ENCODE results near the gene EAF1.
A peak's percentile ranks its signal among the peaks of the same experiment; 100 is the strongest.

EAF1 gene

DNA sequence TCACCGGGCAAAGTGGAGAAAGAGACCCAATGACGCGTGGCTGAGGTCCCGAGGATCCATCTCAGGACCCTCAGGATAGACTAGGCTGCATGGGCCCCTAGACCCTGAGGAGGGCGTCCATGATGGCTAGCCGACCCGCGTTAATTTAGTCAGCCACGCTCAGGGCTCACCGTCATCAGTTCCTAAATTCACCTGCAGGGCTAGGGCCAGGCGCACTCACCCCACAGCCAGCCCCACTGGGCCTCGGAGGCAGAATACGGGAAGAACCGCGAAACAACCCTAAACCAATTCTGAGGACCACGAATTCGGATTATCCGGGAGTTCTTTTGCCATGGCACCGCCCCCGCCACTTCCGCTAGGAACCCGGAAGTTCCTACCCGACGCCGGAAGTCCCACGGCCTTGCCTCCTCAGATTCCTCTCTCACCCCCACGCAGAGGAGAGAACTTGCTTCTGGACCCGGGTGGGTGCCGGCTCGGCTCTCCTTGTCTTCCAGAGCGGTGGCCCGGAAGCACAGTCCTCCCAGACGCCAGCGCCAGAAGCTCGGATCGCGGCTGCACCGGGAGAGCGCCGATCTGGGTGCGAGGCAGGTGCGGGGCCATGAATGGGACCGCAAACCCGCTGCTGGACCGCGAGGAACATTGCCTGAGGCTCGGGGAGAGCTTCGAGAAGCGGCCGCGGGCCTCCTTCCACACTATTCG, at the start of gene EAF1, which contains the start of gene METTL6:
Gene EAF1, plus strand, starts transcription at position 417 of the 699 bp plus-strand sequence. Its CDS starts 182 bp downstream, at position 599.
Gene METTL6, minus strand, starts transcription at position 363 of the 699 bp plus-strand sequence. CDS start 1,033 bp downstream, outside the sequence.
- H3K4me1 ChIP-seq (ENCODE audit: control insufficient read depth, insufficient read depth, low read length): 0 out of 2 replicates have a peak, but pooled peaks cover 5% of the 10 kb centered on the region
- CTCF ChIA-PET: interaction anchor here (0.6 to 1.0 kb wide), 3 partner anchors 24 to 863 kb away, joined by 3 to 4 read pairs (median 3); no protein-coding TSS in a partner anchor
- peak within 1 kb of the TSS; percentile 73; the same call in 1 of the 2 replicates for H3K27ac ChIP-seq (ENCODE audit: extremely low read depth, low read depth, low read length)
- peaks cover 27 to 50% of the 10 kb centered on the region in 2 experiments for H3K36me3 ChIP-seq (ENCODE audit: control insufficient read depth in 2 of 2, insufficient read depth in 1 of 2, low read length in 2 of 2)
- no peaks in the 10 kb centered on the region for H3K9me3 ChIP-seq (ENCODE audit: control insufficient read depth, insufficient read depth, low read depth, low read length)
- POLR2A ChIA-PET: interaction anchor here (0.5 kb wide), 1 partner anchor 106 kb away, joined by 4 read pairs; no protein-coding TSS in a partner anchor
- H3K4me3 ChIP-seq (ENCODE audit: low read depth, low read length): peak within 1 kb of the TSS; percentile 74
- TF ChIP-seq ZNF335 (tag by site-specific recombination; conservative IDR thresholded peaks at IDR 0.05): peak; percentile 93
- TF ChIP-seq GLIS2 (tag by site-specific recombination; IDR thresholded peaks at IDR 0.05): peak; percentile 68
- TF ChIP-seq EGR2 (tag by site-specific recombination; IDR thresholded peaks at IDR 0.05; ENCODE audit: low read depth): peak; percentile 79; the same call in 1 of the 2 replicates
- TF ChIP-seq ZBTB48 (tag by site-specific recombination; IDR thresholded peaks at IDR 0.05): peak; percentile 70; the same call in 1 of the 2 replicates
- TF ChIP-seq, protein P1, sequence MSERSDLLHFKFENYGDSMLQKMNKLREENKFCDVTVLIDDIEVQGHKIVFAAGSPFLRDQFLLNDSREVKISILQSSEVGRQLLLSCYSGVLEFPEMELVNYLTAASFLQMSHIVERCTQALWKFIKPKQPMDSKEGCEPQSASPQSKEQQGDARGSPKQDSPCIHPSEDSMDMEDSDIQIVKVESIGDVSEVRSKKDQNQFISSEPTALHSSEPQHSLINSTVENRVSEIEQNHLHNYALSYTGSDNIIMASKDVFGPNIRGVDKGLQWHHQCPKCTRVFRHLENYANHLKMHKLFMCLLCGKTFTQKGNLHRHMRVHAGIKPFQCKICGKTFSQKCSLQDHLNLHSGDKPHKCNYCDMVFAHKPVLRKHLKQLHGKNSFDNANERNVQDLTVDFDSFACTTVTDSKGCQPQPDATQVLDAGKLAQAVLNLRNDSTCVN (tag by site-specific recombination; optimal IDR thresholded peaks at IDR 0.05): peak; percentile 35
- no peak for TF ChIP-seq ZNF366 (tag by site-specific recombination; conservative IDR thresholded peaks at IDR 0.05)
- TF ChIP-seq, protein P2, sequence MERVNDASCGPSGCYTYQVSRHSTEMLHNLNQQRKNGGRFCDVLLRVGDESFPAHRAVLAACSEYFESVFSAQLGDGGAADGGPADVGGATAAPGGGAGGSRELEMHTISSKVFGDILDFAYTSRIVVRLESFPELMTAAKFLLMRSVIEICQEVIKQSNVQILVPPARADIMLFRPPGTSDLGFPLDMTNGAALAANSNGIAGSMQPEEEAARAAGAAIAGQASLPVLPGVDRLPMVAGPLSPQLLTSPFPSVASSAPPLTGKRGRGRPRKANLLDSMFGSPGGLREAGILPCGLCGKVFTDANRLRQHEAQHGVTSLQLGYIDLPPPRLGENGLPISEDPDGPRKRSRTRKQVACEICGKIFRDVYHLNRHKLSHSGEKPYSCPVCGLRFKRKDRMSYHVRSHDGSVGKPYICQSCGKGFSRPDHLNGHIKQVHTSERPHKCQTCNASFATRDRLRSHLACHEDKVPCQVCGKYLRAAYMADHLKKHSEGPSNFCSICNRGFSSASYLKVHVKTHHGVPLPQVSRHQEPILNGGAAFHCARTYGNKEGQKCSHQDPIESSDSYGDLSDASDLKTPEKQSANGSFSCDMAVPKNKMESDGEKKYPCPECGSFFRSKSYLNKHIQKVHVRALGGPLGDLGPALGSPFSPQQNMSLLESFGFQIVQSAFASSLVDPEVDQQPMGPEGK (tag by site-specific recombination; IDR thresholded peaks at IDR 0.05): 0 out of 2 replicates have a peak, but pooled peaks have one; percentile 24
- TF ChIP-seq ZNF341 (tag by site-specific recombination; IDR thresholded peaks at IDR 0.05; ENCODE audit: low read depth): peak; percentile 63; the same call in 1 of the 2 replicates
- peak; percentile 58 for TF ChIP-seq ZXDB (tag by site-specific recombination; IDR thresholded peaks at IDR 0.05)
- peak; percentile 60 for TF ChIP-seq KLF9 (tag by site-specific recombination; IDR thresholded peaks at IDR 0.05; ENCODE audit: low read depth)
- TF ChIP-seq, protein P3, sequence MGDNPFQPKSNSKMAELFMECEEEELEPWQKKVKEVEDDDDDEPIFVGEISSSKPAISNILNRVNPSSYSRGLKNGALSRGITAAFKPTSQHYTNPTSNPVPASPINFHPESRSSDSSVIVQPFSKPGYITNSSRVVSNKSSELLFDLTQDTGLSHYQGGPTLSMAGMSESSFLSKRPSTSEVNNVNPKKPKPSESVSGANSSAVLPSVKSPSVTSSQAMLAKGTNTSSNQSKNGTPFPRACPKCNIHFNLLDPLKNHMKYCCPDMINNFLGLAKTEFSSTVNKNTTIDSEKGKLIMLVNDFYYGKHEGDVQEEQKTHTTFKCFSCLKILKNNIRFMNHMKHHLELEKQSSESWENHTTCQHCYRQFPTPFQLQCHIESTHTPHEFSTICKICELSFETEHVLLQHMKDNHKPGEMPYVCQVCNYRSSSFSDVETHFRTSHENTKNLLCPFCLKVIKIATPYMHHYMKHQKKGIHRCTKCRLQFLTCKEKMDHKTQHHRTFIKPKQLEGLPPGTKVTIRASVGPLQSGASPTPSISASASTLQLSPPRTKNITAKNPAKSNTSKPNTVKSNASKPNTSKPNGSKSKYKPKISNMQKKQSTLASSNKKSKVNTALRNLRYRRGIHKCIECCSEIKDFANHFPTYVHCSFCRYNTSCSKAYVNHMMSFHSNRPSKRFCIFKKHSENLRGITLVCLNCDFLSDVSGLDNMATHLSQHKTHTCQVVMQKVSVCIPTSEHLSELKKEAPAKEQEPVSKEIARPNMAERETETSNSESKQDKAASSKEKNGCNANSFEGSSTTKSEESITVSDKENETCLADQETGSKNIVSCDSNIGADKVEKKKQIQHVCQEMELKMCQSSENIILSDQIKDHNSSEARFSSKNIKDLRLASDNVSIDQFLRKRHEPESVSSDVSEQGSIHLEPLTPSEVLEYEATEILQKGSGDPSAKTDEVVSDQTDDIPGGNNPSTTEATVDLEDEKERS (tag by site-specific recombination; IDR thresholded peaks at IDR 0.05): 0 out of 2 replicates have a peak, but pooled peaks have one; percentile 51
- TF ChIP-seq ZNF660 (tag by site-specific recombination; IDR thresholded peaks at IDR 0.05): 0 out of 2 replicates have a peak, but pooled peaks have one; percentile 28
- TF ChIP-seq, protein P4, sequence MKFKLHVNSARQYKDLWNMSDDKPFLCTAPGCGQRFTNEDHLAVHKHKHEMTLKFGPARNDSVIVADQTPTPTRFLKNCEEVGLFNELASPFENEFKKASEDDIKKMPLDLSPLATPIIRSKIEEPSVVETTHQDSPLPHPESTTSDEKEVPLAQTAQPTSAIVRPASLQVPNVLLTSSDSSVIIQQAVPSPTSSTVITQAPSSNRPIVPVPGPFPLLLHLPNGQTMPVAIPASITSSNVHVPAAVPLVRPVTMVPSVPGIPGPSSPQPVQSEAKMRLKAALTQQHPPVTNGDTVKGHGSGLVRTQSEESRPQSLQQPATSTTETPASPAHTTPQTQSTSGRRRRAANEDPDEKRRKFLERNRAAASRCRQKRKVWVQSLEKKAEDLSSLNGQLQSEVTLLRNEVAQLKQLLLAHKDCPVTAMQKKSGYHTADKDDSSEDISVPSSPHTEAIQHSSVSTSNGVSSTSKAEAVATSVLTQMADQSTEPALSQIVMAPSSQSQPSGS (tag by site-specific recombination; IDR thresholded peaks at IDR 0.05; ENCODE audit: low read depth): 0 out of 2 replicates have a peak, but pooled peaks have one; percentile 1
- TF ChIP-seq, protein P5, sequence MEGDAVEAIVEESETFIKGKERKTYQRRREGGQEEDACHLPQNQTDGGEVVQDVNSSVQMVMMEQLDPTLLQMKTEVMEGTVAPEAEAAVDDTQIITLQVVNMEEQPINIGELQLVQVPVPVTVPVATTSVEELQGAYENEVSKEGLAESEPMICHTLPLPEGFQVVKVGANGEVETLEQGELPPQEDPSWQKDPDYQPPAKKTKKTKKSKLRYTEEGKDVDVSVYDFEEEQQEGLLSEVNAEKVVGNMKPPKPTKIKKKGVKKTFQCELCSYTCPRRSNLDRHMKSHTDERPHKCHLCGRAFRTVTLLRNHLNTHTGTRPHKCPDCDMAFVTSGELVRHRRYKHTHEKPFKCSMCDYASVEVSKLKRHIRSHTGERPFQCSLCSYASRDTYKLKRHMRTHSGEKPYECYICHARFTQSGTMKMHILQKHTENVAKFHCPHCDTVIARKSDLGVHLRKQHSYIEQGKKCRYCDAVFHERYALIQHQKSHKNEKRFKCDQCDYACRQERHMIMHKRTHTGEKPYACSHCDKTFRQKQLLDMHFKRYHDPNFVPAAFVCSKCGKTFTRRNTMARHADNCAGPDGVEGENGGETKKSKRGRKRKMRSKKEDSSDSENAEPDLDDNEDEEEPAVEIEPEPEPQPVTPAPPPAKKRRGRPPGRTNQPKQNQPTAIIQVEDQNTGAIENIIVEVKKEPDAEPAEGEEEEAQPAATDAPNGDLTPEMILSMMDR (tag by site-specific recombination; IDR thresholded peaks at IDR 0.05): peak; percentile 49; the same call in 1 of the 2 replicates
- TF ChIP-seq YY2 (tag by site-specific recombination; IDR thresholded peaks at IDR 0.05): peak; percentile 61; the same call in 1 of the 2 replicates
- peak; percentile 68 for TF ChIP-seq GLIS1 (tag by site-specific recombination; IDR thresholded peaks at IDR 0.05)
- peak; percentile 98 for TF ChIP-seq ZBTB17 (tag by site-specific recombination; IDR thresholded peaks at IDR 0.05)
- TF ChIP-seq KLF16 (tag by site-specific recombination; IDR thresholded peaks at IDR 0.05): peak; percentile 68; the same call in 1 of the 2 replicates
- peak; percentile 80 for TF ChIP-seq SP2 (tag by site-specific recombination; IDR thresholded peaks at IDR 0.05)
- TF ChIP-seq, protein P6, sequence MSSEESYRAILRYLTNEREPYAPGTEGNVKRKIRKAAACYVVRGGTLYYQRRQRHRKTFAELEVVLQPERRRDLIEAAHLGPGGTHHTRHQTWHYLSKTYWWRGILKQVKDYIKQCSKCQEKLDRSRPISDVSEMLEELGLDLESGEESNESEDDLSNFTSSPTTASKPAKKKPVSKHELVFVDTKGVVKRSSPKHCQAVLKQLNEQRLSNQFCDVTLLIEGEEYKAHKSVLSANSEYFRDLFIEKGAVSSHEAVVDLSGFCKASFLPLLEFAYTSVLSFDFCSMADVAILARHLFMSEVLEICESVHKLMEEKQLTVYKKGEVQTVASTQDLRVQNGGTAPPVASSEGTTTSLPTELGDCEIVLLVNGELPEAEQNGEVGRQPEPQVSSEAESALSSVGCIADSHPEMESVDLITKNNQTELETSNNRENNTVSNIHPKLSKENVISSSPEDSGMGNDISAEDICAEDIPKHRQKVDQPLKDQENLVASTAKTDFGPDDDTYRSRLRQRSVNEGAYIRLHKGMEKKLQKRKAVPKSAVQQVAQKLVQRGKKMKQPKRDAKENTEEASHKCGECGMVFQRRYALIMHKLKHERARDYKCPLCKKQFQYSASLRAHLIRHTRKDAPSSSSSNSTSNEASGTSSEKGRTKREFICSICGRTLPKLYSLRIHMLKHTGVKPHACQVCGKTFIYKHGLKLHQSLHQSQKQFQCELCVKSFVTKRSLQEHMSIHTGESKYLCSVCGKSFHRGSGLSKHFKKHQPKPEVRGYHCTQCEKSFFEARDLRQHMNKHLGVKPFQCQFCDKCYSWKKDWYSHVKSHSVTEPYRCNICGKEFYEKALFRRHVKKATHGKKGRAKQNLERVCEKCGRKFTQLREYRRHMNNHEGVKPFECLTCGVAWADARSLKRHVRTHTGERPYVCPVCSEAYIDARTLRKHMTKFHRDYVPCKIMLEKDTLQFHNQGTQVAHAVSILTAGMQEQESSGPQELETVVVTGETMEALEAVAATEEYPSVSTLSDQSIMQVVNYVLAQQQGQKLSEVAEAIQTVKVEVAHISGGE (tag by site-specific recombination; conservative IDR thresholded peaks at IDR 0.05; ENCODE audit: low read depth): peak; percentile 98
- TF ChIP-seq ZNF324 (tag by site-specific recombination; IDR thresholded peaks at IDR 0.05): peak; percentile 50; the same call in 1 of the 2 replicates
- TF ChIP-seq KLF1 (tag by site-specific recombination; IDR thresholded peaks at IDR 0.05): 0 out of 2 replicates have a peak, but pooled peaks have one; percentile 15
- peak; percentile 50 for TF ChIP-seq SP7 (tag by site-specific recombination; IDR thresholded peaks at IDR 0.05)
